HepG2 (cell line): ENCODE data around the gene GNL1. TPM values are rescaled to one million over a fixed set of nuclear protein-coding genes. Genes with fewer than 3 reads are reported as not detected.

Source experiments
- ARNTL ChIP-seq: sonication (generic); formaldehyde crosslinking; IDR thresholded peaks from 2 replicates; pipeline ENCODE4 v1.4.0; 2020; ENCODE audit warnings: mild to moderate bottlenecking, missing genetic modification reagents
- ASH2L ChIP-seq: fragments of 300-600, 200-600 bp; sonication (generic); IDR thresholded peaks from 2 replicates; pipeline ENCODE4 v1.7.0; 2017; ENCODE audit warnings: low read depth, mild to moderate bottlenecking, moderate library complexity, mixed read lengths, low read length; ENCODE audit not compliant: insufficient read length
- CREB1 ChIP-seq, 2 experiments: fragments of 450-650 bp in 1 of 2; IDR thresholded peaks; 2 replicates each; pipeline ENCODE4 v1.6.1; 2016 to 2017; ENCODE audit warnings: control low read depth in 1 of 2, mild to moderate bottlenecking in 1 of 2, missing compliant biosample characterization in 1 of 2, missing genetic modification characterization in 1 of 2
- CREBL2 ChIP-seq: sonication (generic); formaldehyde crosslinking; IDR thresholded peaks from 2 replicates; pipeline ENCODE4 v1.8.1; 2023; ENCODE audit warnings: missing genetic modification reagents, mild to moderate bottlenecking, borderline replicate concordance
- FOSL2 ChIP-seq: sonication (generic); formaldehyde crosslinking; IDR thresholded peaks from 2 replicates; pipeline ENCODE4 v1.4.0; 2020; ENCODE audit warnings: missing genetic modification reagents
- HBP1 ChIP-seq: IDR thresholded peaks from 2 replicates; pipeline ENCODE4 v1.6.1; 2016; ENCODE audit warnings: low read depth, control low read depth
- KDM4B ChIP-seq: sonication (generic); formaldehyde crosslinking; IDR thresholded peaks from 2 replicates; pipeline ENCODE4 v1.4.0; 2020; ENCODE audit warnings: missing genetic modification reagents
- SALL1 ChIP-seq: sonication (generic); formaldehyde crosslinking; IDR thresholded peaks from 2 replicates; pipeline ENCODE4 v1.8.0; 2022; ENCODE audit warnings: mild to moderate bottlenecking, missing genetic modification reagents
- SATB2 ChIP-seq: sonication (generic); formaldehyde crosslinking; IDR thresholded peaks from 2 replicates; pipeline ENCODE4 v1.5.0; 2020; ENCODE audit warnings: missing genetic modification reagents
- TRIM24 ChIP-seq: sonication (generic); formaldehyde crosslinking; IDR thresholded peaks from 2 replicates; pipeline ENCODE4 v1.8.0; 2022; ENCODE audit warnings: mild to moderate bottlenecking, missing genetic modification reagents
- ZBTB1 ChIP-seq: sonication (generic); formaldehyde crosslinking; IDR thresholded peaks from 2 replicates; pipeline ENCODE4 v1.4.0; 2020; ENCODE audit warnings: missing genetic modification reagents, borderline replicate concordance
- ZBTB7B ChIP-seq: sonication (generic); formaldehyde crosslinking; IDR thresholded peaks from 2 replicates; pipeline ENCODE4 v1.4.0; 2020; ENCODE audit warnings: missing genetic modification reagents
- ZNF430 ChIP-seq: sonication (generic); formaldehyde crosslinking; IDR thresholded peaks from 2 replicates; pipeline ENCODE4 v1.9.0; 2021; ENCODE audit warnings: mild to moderate bottlenecking, missing genetic modification reagents
- polyA plus RNA-seq, 8 experiments: library from polyadenylated mRNA; depleted of rRNA in 3 of 8; stranded (reverse) in 7 of 8; unstranded in 1 of 8; fragments of >200 nt; fragmentation: Illumina TruSeq in 4 of 8; extraction: Trizol in 4 of 8; gene quantifications; 2 replicates each; pipeline versions ENCODE4 v1.2.1 to v1.2.3, GENCODE V29; 2011 to 2016; ENCODE audit warnings: low read depth in 4 of 8, missing spikeins in 1 of 8, mixed read lengths in 1 of 8; ENCODE audit not compliant: insufficient read depth in 1 of 8
- total RNA-seq, 5 experiments: library from RNA; depleted of rRNA; stranded (reverse); fragments of >200 nt; fragmentation: Illumina TruSeq; extraction: Trizol; gene quantifications; 2 replicates each; pipeline ENCODE4 v1.2.3, GENCODE V29; 2016; ENCODE audit warnings: low read depth in 1 of 5
- TF ChIP-seq, protein P1 (sequence below): sonication (generic); formaldehyde crosslinking; IDR thresholded peaks from 2 replicates; pipeline ENCODE4 v1.4.0; 2020; ENCODE audit warnings: missing genetic modification reagents, mild to moderate bottlenecking, borderline replicate concordance
- TF ChIP-seq, protein P2 (sequence below): sonication (generic); formaldehyde crosslinking; IDR thresholded peaks from 2 replicates; pipeline ENCODE4 v1.9.0; 2021; ENCODE audit warnings: missing genetic modification reagents, borderline replicate concordance
- TF ChIP-seq, protein P3 (sequence below): sonication (generic); formaldehyde crosslinking; IDR thresholded peaks from 2 replicates; pipeline ENCODE4 v1.5.1; 2020; ENCODE audit warnings: missing genetic modification reagents, mild to moderate bottlenecking, borderline replicate concordance

GNL1 gene
- total and polyA plus RNA-seq, 2 of the 13 experiments (the other 11 are each of a cell fraction or from before 2014, with no cell fraction given), result 35.0 to 55.6 TPM

DNA sequence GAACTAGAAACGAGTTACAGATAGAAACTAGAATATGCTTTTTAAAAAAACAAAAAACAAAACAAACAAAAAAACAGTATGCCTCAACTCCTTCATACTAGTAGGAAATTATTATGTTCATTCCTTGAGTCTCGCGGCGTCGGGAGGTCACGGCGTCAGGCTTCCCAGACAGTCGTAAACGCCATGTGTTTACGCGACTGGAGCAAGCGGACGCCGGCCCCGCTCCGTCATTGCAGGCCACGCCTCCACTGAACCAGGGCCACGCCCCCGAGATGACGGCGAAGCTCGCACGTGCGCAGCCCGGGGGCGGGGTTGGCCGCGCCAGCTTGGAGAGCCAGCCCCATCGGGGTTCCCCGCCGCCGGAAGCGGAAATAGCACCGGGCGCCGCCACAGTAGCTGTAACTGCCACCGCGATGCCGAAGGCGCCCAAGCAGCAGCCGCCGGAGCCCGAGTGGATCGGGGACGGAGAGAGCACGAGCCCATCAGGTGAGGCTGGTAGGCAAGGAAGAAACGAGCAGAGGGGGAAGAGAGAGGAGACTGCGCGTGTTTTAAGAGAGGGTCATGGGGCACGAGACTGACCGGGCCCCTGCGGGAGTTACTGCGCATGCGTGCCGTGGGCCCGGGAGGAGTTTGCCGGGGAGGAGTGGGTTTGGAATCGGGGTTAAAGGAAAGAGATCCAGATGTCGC is 14.9 kb upstream of the GNL1 start, which contains the start of gene ABCF1 (continued):
- TF ChIP-seq, protein P1, sequence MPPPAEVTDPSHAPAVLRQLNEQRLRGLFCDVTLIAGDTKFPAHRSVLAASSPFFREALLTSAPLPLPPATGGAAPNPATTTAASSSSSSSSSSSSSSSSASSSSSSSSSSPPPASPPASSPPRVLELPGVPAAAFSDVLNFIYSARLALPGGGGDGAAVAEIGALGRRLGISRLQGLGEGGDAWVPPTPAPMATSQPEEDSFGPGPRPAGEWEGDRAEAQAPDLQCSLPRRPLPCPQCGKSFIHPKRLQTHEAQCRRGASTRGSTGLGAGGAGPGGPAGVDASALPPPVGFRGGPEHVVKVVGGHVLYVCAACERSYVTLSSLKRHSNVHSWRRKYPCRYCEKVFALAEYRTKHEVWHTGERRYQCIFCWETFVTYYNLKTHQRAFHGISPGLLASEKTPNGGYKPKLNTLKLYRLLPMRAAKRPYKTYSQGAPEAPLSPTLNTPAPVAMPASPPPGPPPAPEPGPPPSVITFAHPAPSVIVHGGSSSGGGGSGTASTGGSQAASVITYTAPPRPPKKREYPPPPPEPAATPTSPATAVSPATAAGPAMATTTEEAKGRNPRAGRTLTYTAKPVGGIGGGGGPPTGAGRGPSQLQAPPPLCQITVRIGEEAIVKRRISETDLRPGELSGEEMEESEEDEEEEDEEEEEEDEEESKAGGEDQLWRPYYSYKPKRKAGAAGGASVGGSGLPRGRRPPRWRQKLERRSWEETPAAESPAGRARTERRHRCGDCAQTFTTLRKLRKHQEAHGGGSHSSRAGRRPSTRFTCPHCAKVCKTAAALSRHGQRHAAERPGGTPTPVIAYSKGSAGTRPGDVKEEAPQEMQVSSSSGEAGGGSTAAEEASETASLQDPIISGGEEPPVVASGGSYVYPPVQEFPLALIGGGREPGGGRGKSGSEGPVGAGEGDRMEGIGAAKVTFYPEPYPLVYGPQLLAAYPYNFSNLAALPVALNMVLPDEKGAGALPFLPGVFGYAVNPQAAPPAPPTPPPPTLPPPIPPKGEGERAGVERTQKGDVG, result peak; percentile 94; the same call in 1 of the 2 replicates
- TF ChIP-seq, protein P2, sequence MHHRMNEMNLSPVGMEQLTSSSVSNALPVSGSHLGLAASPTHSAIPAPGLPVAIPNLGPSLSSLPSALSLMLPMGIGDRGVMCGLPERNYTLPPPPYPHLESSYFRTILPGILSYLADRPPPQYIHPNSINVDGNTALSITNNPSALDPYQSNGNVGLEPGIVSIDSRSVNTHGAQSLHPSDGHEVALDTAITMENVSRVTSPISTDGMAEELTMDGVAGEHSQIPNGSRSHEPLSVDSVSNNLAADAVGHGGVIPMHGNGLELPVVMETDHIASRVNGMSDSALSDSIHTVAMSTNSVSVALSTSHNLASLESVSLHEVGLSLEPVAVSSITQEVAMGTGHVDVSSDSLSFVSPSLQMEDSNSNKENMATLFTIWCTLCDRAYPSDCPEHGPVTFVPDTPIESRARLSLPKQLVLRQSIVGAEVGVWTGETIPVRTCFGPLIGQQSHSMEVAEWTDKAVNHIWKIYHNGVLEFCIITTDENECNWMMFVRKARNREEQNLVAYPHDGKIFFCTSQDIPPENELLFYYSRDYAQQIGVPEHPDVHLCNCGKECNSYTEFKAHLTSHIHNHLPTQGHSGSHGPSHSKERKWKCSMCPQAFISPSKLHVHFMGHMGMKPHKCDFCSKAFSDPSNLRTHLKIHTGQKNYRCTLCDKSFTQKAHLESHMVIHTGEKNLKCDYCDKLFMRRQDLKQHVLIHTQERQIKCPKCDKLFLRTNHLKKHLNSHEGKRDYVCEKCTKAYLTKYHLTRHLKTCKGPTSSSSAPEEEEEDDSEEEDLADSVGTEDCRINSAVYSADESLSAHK (CRISPR knock-in tag), result peak; percentile 34; the same call in 1 of the 2 replicates
- TF ChIP-seq CREBL2 (CRISPR knock-in tag), result peak; percentile 83; the same call in 1 of the 2 replicates
- TF ChIP-seq HBP1 (CRISPR knock-in tag), result peak; percentile 96
- TF ChIP-seq SALL1 (CRISPR knock-in tag), result peak; percentile 95
- TF ChIP-seq SATB2, result peak; percentile 88; the same call in 1 of the 2 replicates
- TF ChIP-seq, protein P3, sequence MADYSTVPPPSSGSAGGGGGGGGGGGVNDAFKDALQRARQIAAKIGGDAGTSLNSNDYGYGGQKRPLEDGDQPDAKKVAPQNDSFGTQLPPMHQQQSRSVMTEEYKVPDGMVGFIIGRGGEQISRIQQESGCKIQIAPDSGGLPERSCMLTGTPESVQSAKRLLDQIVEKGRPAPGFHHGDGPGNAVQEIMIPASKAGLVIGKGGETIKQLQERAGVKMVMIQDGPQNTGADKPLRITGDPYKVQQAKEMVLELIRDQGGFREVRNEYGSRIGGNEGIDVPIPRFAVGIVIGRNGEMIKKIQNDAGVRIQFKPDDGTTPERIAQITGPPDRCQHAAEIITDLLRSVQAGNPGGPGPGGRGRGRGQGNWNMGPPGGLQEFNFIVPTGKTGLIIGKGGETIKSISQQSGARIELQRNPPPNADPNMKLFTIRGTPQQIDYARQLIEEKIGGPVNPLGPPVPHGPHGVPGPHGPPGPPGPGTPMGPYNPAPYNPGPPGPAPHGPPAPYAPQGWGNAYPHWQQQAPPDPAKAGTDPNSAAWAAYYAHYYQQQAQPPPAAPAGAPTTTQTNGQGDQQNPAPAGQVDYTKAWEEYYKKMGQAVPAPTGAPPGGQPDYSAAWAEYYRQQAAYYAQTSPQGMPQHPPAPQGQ, result no peak; the same call in 1 of the 2 replicates
- no peak for TF ChIP-seq TRIM24 (CRISPR knock-in tag)
- TF ChIP-seq ZNF430 (CRISPR knock-in tag), result peak; percentile 97
- TF ChIP-seq CREB1 (IDR thresholded peaks at IDR 0.05), result peak; percentile 91
- peak; percentile 91 for TF ChIP-seq CREB1 (CRISPR knock-in tag; IDR thresholded peaks at IDR 0.05)
- 0 out of 2 replicates have a peak, but pooled peaks have one; percentile 52 for TF ChIP-seq KDM4B (CRISPR knock-in tag)
- peak; percentile 57 for TF ChIP-seq FOSL2 (CRISPR knock-in tag)
- TF ChIP-seq ARNTL, result peak; percentile 94
- TF ChIP-seq ZBTB1 (CRISPR knock-in tag), result no peak; the same call in 1 of the 2 replicates
- peak; percentile 98 for TF ChIP-seq ASH2L
- no peak; the same call in none of the 2 replicates for TF ChIP-seq ZBTB7B (CRISPR knock-in tag)
